Activated CD4-positive, alpha-beta T cell treated with anti-CD3 and anti-CD28 coated beads, Interleukin-2, Interleukin-6, amounts not matched to agents 100 ng/mL and 50 ng/mL, durations not matched to agents 16 hours and 8 hours (primary cell): Measurements from ENCODE around the gene ATRAID.

Experiments used
- DNase-seq: peaks from one replicate; pipeline ENCODE4 v3.0.0-alpha.2; 2020

The ATRAID gene

DNA sequence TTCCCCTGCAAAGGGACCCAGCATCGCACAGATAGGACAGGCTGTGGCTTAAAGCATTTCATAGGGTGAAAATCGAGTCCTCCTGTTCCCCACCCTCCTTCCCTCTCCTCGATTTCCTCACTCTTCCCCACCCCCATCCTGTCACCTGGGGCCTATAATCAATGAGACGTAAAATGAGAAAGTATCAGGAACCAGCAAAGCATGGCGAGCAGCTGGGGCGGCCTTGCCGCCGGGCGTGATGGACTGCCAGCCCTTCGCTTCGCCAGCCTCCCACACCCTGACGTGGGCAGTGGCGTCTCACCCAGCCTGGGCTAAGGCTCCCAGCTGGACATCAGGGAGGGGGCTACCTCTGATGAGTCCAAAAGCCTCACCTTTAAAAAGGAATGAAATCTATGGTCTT lies 39.9 kb downstream of the ATRAID start:
- DNase-seq: no peak

- DNase-seq: no peak
Measured at GRCh38 chr2:27255187-27255586, 43.3 kb downstream of the ATRAID start.

DNA sequence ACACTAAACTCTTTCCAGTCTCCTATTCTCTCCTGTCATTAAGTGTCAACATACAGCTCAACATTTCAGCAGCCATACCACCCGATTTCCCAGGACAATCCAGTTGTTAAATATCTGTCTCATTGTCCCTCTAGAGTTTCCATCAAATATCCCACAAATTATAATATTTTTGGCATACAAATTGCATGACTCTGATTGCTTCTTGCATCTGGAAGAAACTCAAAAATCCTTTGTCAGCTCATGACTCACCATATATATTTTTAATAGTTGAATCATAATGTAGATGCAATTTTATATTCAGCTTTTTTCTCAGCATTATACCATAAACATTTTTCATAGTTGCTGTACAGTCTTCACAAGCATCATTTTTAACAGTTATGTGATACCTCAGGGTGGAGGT lies 43.8 kb downstream of the ATRAID start:
- DNase-seq: no peak

- DNase-seq: no peak
Measured at GRCh38 chr2:27256855-27257454, 45.1 kb downstream of the ATRAID start.

GRCh38 chr2:27258051-27258450 lies 46.2 kb downstream of the ATRAID start:
- no peak for DNase-seq

GRCh38 chr2:27261241-27261925 lies 49.5 kb downstream of the ATRAID start:
- no peak for DNase-seq

- DNase-seq: no peak
Measured at GRCh38 chr2:27261926-27262298, 50.1 kb downstream of the ATRAID start.

DNA sequence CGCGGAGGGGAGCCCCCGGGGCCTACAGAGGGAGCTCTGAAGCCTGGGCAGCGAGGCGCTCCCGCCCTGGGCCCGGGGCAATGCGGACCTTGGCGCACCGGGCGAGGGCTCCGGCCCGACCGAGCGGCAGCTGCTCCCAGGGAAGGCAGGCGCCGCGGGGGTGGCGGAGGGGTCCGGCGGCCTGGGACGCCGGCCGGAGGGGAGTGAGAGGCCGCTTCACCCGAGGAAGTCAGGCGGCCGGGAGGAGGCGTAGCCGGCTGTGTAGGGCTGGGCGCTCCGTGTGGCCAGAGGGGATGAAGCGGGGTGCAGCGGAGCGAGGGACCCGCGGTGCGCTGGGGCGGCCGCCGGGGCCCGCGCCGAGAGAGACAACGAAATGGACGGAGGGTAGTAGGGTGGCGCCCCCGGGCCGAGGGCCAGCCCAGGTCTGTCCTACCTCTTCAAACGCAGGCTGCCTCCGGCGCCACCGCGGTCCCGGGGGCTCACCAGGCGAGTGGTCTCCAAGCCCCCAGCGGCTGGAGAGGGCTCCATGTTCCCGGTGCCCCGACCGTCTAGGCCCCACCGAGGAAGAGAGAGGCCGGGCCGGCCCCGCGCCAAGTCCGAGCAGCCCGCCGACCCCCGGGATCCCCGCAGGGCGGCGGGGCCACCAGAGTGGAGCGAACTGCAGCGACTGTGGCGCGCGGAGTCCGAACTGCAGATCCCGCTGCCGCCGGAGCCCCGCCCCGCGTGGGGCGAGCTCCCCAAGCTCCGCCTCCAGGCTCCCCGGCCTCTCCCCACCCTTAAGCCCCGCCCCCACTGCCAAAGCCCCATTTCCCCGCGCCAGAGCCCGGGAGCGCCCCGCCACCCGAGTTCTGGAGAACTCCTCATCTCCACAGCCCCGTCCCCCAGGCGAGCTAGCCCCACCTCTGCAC lies 50.8 kb downstream of the ATRAID start, which contains the start of gene SLC30A3:
SLC30A3 (minus strand) TSS at position 669 of the 908 bp plus-strand sequence; CDS start at position 528, 141 bp downstream.
- peak; percentile 75 for DNase-seq

DNA sequence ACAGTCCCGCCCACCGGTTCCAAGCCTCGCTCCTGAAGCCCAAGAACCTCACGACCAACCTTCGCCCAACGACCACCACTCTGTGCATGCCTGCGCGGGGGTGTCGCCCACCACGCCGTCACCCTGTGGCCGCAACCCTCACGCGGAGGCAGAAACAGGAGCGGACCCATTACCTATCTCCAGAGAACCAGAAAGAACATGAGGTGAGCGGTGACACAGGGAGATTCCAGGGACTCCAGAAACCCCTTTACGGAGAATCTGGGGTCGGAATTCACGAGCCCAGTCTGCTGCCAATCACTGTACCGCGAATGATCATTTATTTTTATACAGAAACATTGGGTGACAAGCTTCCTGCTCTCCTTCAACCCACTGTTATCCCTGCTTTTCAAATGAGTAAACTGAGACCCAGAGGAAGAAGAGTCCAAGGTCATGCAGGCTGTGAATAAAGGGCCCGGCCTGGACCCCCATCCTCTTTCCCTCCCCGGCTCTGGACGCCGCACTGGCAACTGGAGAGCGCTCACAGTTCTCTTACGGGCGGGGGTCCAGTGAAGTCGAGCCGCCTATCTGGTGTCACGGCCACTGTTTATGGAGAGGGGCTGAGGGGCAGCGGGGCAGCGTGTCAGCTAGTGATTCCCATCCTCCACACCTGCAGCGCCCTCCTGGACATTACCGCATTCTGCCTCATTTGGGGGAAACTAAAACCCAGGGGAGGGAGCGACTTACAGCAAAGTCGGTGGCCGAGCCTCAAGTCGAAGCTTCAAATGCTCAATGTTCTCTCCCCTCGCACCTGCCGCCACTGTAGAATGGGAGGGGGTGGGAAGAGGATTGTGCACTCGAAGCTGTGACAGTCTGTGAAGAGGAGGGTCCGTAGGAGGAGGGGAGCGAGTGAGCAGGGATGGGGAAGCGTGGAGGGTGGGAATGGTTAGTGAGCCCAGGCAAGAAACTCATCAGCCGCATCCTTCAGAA lies 51.7 kb downstream of the ATRAID start:
- DNase-seq: no peak

GRCh38 chr2:27264253-27264752 lies 52.5 kb downstream of the ATRAID start:
- DNase-seq: no peak

- peak; percentile 75 for DNase-seq
Measured at GRCh38 chr2:27264753-27265535, 53.1 kb downstream of the ATRAID start.

- no peak for DNase-seq
Measured at GRCh38 chr2:27265536-27265870, 53.7 kb downstream of the ATRAID start.
